Placental pericyte (primary cell): ENCODE data around the gene HDGFL1. TPM values are rescaled to one million over a fixed set of nuclear protein-coding genes. Genes with fewer than 3 reads are reported as not detected.

ENCODE experiments used
- total RNA-seq: library from RNA; depleted of rRNA; stranded (reverse); fragments of >200 nt; gene quantifications from 2 replicates; pipeline ENCODE4 v1.2.3, GENCODE V29; 2012

HDGFL1 gene
- total RNA-seq, result not detected in 2 replicates

GRCh38 chr6:22569281-22570184 is at the start of gene HDGFL1:
Gene HDGFL1, plus strand, starts transcription at chr6:22569566. Its CDS starts 10 bp downstream, at chr6:22569576.

